ENCODE data around the gene SLC16A7.

GRCh38 chr12:59723520-59723919, 127.7 kb downstream of the SLC16A7 start:
- TF ChIP-seq EP300 (IDR thresholded peaks at IDR 0.05): no peak
- no peak for TF ChIP-seq POLR2A (IDR thresholded peaks at IDR 0.05)
- TF ChIP-seq CTCF (IDR thresholded peaks at IDR 0.05): no peak
